ENCODE data around the gene SAMM50. TPM values are rescaled to one million over a fixed set of nuclear protein-coding genes. Genes with fewer than 3 reads are reported as not detected.

SAMM50 gene
- total RNA-seq (56.8 and 65.4 TPM in 2 replicates), polyA plus RNA-seq (92.0 and 116 TPM in 2 replicates)

- peaks cover 10% of the 10 kb centered on the region for H3K4me1 ChIP-seq (ENCODE audit: low read depth)
- DNase-seq (ENCODE audit: low read depth in 1 of 2, low spot score in 1 of 2), result peak; percentile 94 to 95
- H3K4me3 ChIP-seq, result peak within 1 kb of the TSS; percentile 55
- no peaks in the 10 kb centered on the region for H3K9me3 ChIP-seq (ENCODE audit: low read depth)
- no peaks in the 10 kb centered on the region for H3K27me3 ChIP-seq
- H3K27ac ChIP-seq, result peak within 1 kb of the TSS; percentile 87
- TF ChIP-seq, protein P1, sequence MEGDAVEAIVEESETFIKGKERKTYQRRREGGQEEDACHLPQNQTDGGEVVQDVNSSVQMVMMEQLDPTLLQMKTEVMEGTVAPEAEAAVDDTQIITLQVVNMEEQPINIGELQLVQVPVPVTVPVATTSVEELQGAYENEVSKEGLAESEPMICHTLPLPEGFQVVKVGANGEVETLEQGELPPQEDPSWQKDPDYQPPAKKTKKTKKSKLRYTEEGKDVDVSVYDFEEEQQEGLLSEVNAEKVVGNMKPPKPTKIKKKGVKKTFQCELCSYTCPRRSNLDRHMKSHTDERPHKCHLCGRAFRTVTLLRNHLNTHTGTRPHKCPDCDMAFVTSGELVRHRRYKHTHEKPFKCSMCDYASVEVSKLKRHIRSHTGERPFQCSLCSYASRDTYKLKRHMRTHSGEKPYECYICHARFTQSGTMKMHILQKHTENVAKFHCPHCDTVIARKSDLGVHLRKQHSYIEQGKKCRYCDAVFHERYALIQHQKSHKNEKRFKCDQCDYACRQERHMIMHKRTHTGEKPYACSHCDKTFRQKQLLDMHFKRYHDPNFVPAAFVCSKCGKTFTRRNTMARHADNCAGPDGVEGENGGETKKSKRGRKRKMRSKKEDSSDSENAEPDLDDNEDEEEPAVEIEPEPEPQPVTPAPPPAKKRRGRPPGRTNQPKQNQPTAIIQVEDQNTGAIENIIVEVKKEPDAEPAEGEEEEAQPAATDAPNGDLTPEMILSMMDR (IDR thresholded peaks at IDR 0.05; ENCODE audit: low read depth, low read length), result no peak
- H3K36me3 ChIP-seq, result no peaks in the 10 kb centered on the region
Measured at GRCh38 chr22:43955040-43955882, at the start of gene SAMM50. TSS of gene SAMM50 (plus strand) at chr22:43955442. CDS start at chr22:43955578, 136 bp downstream.

- no peak overlapping the region for H3K4me3 ChIP-seq
- no peak for DNase-seq (ENCODE audit: low read depth in 1 of 2, low spot score in 1 of 2)
- TF ChIP-seq, protein P1 (IDR thresholded peaks at IDR 0.05; ENCODE audit: low read depth, low read length), result no peak
- peaks cover 8% of the 10 kb centered on the region for H3K27me3 ChIP-seq
- no peak overlapping the region for H3K27ac ChIP-seq
- H3K9me3 ChIP-seq (ENCODE audit: low read depth), result no peaks in the 10 kb centered on the region
- no peaks in the 10 kb centered on the region for H3K36me3 ChIP-seq
- H3K4me1 ChIP-seq (ENCODE audit: low read depth), result no peaks in the 10 kb centered on the region
Measured at GRCh38 chr22:43905681-43906080, 49.6 kb upstream of the SAMM50 start.

GRCh38 chr22:43909708-43910107 is 45.5 kb upstream of the SAMM50 start:
- Histone ChIP-seq H3K27ac (no peak overlapping the region), H3K9me3 (ENCODE audit: low read depth) (no peaks in the 10 kb centered on the region), H3K4me1 (ENCODE audit: low read depth) (no peaks in the 10 kb centered on the region), H3K27me3 (peaks cover 8% of the 10 kb centered on the region), H3K4me3 (no peak overlapping the region), H3K36me3 (no peaks in the 10 kb centered on the region)
- TF ChIP-seq, protein P1 (IDR thresholded peaks at IDR 0.05; ENCODE audit: low read depth, low read length), result no peak
- no peak for DNase-seq (ENCODE audit: low read depth in 1 of 2, low spot score in 1 of 2)

DNA sequence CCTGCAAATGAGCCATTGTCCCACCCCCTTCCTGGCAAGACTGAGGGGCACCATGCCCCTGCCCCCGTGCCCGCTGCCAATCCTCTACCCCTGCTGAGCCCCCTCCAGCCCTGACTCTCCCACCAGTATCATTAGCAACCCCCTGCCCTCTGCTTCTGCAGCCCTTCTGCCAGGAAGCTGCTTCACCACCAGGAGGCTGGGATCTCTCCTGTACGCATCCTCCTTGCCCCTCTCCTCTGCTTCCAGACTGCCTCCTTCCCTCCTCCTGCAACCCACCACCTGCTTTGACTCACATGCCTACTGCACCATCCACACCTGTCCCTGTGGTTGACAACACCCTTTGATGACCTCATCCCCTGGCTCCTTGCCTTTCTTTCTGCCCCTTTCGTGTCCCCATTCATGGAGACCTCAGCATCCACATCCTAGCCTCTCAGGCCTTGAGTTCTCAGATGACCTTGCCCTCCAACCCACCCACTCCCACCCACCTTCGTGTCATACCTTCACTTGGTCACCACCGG is 45.0 kb upstream of the SAMM50 start:
- TF ChIP-seq, protein P1 (IDR thresholded peaks at IDR 0.05; ENCODE audit: low read depth, low read length), result no peak
- H3K27me3 ChIP-seq, result peaks cover 8% of the 10 kb centered on the region

GRCh38 chr22:43911351-43911750 is 43.9 kb upstream of the SAMM50 start:
- TF ChIP-seq, protein P1 (IDR thresholded peaks at IDR 0.05; ENCODE audit: low read depth, low read length), result no peak
- Histone ChIP-seq H3K4me1 (ENCODE audit: low read depth) (no peaks in the 10 kb centered on the region), H3K27ac (no peak overlapping the region), H3K27me3 (peaks cover 8% of the 10 kb centered on the region), H3K9me3 (ENCODE audit: low read depth) (no peaks in the 10 kb centered on the region), H3K4me3 (no peak overlapping the region), H3K36me3 (no peaks in the 10 kb centered on the region)
- DNase-seq (ENCODE audit: low read depth in 1 of 2, low spot score in 1 of 2), result no peak

More for the DNA sequence above, 45.0 kb upstream of the SAMM50 start:
- no peaks in the 10 kb centered on the region for H3K36me3 ChIP-seq
- H3K27ac ChIP-seq, result no peak overlapping the region
- no peaks in the 10 kb centered on the region for H3K9me3 ChIP-seq (ENCODE audit: low read depth)
- no peak overlapping the region for H3K4me3 ChIP-seq
- H3K4me1 ChIP-seq (ENCODE audit: low read depth), result no peaks in the 10 kb centered on the region
- DNase-seq (ENCODE audit: low read depth in 1 of 2, low spot score in 1 of 2), result no peak
